HG03442 (cell line): ENCODE data around the gene BMS1.
"Not testable (repeated sequence)": the region's sequence is repeated elsewhere in the genome, so short reads cannot be mapped to it uniquely, and the experiment has no call there.

Experiments used
- ATAC-seq: cut with Tn5 transposase; IDR thresholded peaks from one replicate; pipeline ENCODE4 v1.9.1; 2021; ENCODE audit warnings: mild to moderate bottlenecking, moderate library complexity; ENCODE audit not compliant: unreplicated experiment

The BMS1 gene

DNA sequence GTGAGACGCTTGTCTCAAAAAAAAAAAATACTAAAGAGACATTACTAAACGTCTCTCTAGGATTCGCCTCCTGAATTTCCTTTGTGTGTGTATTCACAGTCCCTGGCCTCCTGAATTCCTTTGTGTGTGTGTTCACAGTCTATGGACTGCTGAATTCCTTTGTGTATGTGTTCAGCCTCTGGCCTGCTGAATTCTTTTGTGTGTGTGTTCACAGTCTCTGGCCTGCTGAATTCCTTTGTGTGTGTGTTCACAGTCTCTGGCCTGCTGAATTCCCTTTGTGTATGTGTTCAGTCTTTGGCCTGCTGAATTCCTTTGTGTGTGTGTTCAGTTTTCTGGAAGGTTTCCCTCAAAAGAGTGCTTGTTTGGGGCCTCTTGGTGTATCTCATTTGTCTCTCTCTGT, 8.2 kb downstream of the BMS1 start:
- no peak for ATAC-seq

DNA sequence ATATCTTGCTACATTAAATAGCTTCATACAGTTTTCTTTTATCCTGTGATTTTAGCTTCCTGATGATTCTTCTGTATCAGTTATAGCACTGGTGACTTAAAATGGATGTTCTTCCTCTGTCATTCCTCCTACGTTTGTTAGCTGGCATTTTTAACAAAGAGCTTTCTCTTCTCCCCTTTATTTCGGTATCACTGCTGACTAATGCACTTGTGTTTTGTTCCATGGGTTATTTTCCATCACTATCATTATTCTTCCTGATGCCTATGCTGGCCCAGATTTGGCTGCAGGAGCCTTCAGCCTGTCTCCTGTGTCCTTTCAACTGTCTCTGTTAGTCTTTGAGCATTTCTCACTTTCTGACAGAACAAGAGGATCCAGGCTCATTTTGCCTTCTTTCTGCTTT, 13.1 kb downstream of the BMS1 start:
- ATAC-seq, result no peak

DNA sequence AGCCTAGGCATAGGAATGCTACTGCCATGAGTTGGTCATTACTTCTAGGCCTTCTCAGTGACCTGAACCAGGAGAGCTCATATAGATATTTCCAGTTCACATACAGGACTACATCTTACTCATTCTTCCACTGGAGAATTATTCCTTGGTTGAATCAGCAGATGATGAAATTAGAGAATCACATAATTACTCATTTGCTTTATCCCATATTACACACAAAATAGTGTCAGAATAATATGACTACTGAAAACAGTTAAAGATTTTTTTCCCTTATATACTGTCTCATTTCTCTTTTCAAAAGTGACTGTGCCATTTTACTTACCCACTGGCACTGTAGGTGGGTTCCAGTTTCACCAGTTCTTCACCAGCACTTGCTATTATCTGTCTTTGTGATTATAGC, 18.5 kb downstream of the BMS1 start:
- ATAC-seq, result no peak

DNA sequence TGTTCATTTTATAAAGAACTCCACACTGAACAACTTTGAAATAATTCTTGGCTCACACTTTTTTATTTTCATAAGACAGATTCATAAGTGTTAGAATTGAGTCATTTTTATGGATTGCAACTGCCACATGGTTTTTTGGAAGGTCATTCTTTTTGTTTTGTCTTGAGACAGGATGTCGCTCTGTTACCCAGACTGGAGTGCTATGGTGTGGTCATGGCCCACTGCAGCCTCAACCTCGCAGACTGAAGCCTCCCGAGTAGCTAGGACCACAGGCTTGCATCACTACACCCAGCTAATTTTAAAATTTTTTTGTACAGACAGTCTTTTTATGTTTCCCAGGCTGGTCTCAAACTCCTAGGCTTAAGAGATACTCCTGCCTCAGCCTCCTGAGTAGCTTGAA, 20.3 kb downstream of the BMS1 start:
- ATAC-seq, result no peak

DNA sequence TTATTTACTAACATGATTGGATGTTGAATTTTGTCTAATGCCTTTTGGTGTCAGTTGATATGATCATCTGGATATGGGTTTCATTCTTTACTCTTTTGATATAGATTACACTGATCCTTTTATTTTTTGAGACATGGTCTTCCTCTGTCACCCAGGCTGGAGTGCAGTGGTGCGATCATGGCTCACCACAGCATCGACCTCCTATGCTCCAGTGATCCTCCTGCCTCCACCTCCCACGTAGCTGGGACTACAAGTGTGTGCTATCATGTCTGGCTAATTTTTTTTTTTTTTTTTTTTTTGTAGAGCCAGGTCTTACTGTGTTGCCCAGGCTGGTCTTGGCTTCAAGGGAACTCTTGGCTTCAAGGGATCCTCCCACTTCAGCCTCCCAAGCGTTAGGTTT, 27.1 kb downstream of the BMS1 start:
- ATAC-seq, result peak; percentile 56

DNA sequence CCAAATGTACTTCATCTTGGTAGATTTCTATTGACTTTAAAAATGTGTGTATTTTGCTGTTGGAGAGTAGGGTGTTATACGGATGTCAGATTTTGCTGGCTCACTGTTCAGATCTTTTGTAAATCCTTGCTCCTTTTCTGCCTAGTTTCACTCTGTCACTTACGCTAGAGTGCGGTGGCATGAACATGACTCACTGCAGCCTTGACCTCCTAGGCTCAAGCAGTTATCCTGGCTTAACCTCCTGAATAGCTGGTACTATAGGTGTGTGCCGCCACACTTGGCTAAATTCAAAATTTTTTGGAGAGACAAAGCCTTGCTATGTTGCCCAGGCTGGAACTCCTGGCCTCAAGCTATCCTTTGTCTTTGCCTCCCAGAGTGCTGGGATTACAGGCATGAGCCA, 29.4 kb downstream of the BMS1 start:
- ATAC-seq, result no peak

DNA sequence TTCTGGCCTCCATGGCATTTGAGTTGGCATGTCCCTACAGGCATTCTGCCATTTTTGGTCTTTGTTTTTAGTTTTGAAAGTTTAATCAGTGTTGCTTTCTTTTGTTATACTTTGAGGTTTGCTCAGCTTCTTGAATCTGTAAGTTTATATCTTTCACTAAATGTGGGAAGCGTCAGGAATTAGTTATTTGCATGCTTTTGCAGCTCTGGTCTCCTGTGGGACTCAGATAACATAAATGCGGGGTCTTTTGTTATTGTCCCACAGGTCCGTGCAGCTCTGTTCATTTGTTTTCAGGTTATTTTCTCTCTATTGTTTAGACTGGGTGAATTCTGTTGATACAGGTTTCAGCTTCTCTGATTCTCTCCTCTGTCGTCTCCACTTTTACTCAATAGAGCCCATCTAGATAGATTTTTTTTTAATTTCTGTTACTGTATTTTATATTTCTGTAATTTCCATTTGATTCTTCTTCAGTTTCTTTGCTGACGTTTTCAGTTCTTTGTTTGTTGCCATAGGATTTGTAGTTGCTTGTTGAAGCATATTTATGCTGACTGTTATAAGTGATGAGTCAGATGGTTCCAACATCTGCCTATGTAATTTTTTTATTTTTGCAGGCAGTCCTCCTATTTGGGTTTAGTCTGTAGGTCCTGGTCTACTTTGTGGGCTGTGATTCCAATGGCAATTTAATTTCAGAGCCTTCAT, 31.5 kb downstream of the BMS1 start:
- ATAC-seq, result not testable (repeated sequence)

DNA sequence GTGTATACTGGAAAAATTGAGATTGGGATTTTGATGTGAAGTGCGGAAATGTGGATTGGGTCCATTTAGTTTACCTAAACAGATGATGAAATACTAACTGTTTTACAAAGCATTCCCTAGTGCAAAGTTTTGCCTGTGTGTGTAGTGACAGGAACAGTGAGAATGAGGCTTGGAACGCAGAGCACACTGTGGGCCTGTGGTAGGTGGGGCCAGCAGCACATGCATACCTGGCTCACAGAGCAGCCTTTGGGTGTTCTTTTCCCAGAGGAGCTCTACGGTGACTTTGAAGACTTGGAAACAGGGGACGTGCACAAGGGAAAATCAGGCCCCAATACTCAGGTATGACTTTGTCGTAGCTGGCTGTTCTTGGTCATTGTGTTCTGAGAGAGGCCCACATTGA, 33.7 kb downstream of the BMS1 start:
- ATAC-seq, result not testable (repeated sequence)

DNA sequence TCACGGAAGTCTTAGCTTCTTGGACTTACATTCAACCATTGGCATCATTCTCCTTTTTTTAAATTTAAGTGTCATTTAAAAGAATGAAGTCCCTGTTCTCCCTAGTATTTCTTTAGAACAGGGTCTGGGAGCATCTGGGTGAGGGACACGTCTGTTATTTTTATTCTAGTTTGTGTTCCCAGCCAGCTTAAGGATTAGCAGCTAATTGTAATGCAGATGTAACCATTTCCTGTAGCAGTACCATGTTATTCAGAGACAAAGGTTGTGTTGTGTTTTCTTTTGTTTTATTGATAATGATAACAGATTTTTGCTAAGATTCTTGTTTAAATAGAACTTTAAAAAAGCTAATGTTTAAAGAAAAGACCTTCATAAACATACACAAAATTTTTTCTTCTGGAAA, 34.3 kb downstream of the BMS1 start:
- ATAC-seq, result no peak

DNA sequence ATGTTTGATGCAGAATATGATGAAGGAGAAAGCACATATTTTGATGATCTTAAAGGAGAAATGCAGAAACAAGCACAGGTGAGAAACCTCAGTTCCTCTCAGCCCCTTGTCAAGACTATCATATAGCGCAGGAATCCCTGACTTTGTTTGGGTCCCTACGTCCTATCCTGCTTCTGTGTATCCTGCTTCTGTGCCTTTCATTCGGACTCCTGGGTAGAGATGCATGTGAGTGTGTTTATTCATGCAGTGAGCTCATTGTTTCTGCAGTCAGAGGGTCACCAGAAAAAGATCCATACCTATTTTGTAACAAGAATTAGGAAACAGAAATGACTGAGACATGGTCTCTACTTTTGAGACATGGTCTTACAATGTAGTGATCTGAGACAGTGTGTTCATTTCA, 34.8 kb downstream of the BMS1 start:
- not testable (repeated sequence) for ATAC-seq

DNA sequence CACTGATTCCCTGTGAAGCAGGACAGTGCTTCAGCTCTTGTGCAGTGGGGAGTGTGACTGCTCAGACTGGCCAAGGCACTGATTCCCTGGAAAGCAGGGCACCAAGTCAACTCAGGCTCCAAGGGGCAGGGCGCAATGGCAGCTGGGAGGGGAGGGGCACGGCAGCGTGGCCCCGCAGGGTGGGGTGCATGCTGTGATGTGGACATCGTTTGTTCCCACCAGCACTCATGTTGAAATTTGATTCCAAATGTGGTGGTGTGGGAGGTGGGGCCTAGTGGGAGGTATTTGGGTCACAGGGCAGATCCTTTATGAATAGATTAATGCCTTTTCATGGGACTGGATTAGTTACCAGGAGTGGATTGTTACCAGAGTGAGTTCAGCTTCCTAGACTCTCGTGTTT, 44.2 kb downstream of the BMS1 start:
- not testable (repeated sequence) for ATAC-seq

DNA sequence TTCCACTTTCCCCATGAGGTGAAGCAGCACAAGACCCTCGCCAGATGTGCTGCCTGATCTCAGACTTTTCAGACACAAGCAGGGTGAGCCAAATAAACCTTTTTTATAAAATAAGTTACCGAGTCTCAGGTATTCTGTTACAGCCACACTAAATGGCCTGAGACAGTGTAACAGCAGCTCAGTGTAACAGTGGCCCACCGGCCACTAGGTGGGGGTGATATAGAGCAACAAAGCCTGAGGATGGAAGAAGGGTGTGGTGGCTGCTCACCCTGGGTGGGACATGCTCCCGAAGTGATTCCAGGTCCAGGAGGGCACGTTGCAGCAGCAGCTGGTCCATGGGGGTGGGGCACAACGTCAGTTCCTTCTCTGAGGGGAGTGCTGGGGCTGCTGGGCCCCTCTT, 44.6 kb downstream of the BMS1 start:
- ATAC-seq, result no peak

DNA sequence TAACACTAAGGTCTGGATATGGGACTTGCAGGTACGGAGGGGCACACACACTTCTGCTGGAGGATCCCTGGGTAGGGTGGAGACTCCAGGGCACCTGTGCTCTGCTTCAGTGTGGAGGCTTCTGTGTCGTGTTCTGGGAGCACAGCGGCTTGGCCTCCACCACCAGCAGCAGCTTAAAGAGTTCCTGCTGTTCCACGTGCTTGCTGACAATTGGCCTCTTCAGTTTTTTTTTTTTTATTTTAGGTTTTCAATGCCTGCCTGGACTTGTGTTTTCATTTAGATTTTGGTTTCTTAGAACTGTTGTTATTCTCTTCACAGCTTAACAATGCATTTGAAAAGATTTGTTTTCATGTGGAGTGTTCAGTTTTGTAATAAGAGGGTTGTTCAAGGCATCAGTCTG, 45.8 kb downstream of the BMS1 start:
- ATAC-seq, result not testable (repeated sequence)

DNA sequence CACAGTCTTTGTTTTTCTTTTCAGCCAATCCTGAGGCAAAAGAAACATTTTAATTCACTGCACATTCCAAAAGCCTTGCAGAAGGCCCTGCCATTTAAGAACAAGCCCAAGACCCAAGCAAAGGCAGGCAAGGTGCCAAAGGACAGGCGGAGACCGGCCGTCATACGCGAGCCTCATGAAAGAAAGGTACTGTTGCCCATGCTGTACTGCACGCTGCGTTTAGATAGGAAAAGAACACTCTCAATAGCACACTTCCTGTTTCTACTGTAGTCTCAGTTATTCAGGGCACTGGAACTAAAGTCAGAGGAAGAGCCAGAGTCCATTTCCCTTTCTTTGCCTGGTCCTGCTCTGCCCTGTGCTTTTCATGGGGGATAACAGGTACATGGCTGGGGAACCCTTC, 47.6 kb downstream of the BMS1 start:
- ATAC-seq, result no peak

DNA sequence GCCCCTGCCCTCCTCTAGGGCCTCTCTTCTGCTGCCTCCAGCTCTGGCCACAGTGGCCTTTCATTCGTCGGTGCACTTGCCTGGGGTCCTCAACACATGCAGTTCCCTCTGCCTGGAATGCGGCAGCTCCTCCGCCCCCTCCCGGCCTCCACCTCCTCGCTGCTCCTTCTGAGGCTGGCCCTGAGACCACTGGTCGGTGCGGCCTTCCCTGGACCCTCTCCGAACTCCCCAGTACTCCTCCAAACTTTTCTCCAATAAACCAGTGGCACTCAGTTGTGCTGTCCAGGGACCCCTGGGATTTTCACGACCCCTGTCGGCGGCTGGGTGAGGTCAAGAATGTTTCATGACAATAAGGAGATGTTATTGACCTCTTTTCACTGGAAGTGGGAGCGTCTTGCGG, 53.5 kb downstream of the BMS1 start:
- ATAC-seq, result no peak

DNA sequence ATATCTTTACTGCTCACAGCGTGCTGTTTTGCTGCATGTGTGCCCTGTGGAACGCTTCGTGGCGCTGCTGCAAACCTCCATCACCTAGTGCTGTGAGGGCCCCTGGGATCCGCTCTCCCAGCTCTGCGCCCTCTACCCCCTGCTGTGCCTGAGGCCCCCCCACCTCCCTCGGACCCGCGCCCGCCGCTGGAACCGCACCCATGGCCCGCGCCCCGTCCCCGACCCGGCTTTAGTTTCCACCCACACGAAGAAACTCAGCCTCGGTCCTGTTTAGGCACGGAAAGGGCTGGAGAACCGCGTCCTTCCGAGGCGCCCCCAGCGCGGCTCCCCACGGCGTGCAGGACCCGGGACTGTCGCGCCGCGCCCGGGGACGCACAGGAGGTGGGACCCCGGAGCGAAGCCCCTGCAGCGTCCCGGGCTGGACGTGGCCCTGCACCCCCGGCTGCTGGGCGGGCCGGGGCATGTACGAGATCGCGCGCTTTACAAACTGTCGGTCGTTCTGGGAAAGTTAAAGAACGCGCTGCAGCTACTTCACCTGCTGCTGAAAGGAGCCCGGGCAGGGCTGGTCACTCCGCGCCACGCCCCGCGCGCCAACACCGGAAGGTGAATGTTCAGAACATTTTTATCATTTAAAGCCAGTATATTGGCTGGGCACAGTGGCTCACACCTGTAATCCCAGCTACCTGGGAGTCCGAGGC, 54.3 kb downstream of the BMS1 start:
- no peak for ATAC-seq

DNA sequence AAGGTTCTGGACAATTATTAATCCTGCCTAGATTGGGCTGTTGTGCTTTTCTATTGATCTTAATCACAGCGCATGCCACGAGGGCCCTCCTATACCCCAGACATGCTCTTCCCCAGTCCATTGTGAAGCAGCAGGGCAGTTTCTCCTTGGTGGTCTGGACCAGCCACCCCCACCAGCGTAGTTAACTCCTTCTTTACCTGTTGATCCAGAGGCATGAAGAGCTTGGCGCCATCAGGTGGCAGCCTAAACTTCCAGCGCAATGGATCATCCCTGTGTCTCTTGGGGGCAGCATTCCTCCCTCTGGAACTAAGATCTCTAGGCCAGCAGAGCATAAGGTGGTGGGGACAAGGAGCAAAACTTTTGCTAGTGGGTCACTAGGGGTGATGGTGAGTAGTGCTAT, 62.2 kb downstream of the BMS1 start:
- not testable (repeated sequence) for ATAC-seq

DNA sequence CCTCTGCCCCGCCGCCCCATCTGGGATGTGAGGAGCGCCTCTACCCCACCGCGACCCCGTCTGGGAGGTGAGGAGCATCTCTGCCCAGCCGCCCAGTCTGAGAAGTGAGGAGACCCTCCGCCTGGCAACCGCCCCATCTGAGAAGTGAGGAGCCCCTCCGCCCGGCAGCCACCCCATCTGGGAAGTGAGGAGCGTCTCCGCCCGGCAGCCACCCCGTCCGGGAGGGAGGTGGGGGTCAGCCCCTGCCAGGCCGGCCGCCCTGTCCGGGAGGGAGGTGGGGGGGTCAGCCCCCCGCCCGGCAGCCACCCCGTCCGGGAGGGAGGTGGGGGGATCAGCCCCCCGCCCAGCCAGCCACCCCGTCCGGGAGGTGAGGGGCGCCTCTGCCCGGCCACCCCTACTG, 64.7 kb downstream of the BMS1 start:
- not testable (repeated sequence) for ATAC-seq

DNA sequence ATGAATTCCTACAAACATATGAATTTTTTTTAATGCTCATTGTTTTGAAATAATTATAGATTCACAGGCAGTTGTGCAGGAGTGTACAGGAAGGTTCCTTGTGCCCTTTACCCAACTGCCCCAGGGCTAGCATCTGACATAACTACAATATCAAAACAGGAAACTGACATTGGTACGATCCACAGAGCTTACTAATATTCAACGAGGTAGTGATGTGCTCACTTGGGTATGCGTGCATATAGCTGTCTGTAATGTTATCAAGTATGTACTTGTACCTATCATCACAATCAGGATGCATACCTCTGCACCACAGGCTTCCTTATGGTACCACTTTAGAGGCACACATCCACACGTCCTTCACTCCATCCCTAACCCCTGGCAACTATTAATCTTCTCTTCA, 68.3 kb downstream of the BMS1 start:
- ATAC-seq, result no peak

DNA sequence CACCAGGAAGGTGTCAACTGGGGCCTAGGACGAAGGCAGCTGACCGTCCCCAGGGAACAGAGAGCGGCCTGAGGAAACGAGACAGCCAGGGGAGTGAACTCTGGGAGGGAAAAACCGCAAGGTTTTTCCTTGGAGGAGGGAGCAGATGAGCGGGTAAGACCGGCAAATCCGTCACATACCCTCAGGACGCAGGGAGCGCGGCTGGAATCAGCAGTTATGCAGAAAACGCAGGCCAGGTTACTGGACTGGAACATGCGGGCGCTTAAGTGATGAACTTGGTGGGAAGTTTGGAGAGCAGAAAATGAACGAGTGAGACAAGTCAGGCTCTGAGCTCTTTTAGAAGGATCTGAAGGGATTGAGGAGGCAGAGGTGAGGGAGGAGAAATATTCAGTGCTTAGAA, 76.7 kb downstream of the BMS1 start:
- no peak for ATAC-seq

DNA sequence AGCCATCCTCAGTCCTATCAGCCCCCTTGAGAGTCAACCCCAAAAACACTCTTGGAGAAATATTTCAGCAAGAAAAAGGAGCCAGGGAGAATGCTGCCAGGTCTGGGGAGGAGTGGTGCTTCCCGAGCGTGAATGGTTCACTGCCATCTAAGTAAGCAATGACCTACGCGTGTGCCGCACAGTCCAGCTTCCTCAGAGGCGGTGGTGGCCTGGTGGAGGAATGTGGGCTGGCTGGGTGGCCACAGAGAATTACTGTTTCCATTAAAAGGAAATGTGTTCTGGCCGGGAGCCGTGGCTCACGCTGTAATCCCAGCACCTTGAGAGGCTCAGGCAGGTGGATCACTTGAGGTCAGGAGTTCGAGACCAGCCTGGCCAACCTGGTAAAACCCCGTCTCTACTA, 77.4 kb downstream of the BMS1 start:
- ATAC-seq, result not testable (repeated sequence)

DNA sequence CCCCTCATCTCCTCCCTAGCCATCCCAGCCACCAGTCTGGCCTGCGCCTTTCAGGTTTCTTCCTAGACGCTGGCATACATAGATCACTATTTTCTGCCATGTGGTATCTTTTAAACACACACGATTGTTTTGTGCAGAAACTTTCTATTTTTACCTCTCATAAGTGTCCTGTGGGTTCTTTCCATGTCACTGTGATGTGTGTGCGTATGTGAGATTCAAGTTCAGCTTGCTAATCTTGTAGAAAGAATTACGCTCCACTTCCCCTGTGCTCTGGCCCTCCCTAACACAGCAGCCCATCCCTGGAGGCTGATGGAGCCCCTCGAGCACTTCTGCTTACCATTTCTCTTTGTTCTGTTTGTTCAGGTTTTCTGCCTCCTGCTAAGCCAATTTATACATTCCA, 80.2 kb downstream of the BMS1 start:
- ATAC-seq, result not testable (repeated sequence)

DNA sequence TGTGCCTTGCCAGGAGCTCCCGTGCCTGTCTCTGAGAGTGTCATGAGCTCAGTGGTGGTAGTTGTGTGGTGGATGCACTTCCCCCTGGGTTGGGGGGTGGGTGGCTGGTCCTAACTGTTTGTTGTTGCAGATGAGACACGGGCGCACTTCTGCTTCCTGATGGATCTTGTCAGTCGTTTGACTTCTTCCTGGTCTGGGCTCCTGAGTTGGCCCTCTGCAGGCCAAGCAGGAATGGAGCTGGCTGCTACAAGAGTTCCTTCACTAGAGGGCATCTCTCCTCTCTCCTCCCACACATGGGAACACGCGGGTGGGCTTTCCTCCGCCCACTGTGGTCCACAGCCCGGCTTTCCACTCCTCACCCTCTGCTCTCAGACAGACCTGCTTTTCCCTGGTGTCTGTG, 82.0 kb downstream of the BMS1 start:
- no peak for ATAC-seq
